ENCODE data around the gene PRR16. TPM values are rescaled to one million over a fixed set of nuclear protein-coding genes. Genes with fewer than 3 reads are reported as not detected.

Gene PRR16
- total RNA-seq, 2 experiments from 2014 or later: not detected

DNA sequence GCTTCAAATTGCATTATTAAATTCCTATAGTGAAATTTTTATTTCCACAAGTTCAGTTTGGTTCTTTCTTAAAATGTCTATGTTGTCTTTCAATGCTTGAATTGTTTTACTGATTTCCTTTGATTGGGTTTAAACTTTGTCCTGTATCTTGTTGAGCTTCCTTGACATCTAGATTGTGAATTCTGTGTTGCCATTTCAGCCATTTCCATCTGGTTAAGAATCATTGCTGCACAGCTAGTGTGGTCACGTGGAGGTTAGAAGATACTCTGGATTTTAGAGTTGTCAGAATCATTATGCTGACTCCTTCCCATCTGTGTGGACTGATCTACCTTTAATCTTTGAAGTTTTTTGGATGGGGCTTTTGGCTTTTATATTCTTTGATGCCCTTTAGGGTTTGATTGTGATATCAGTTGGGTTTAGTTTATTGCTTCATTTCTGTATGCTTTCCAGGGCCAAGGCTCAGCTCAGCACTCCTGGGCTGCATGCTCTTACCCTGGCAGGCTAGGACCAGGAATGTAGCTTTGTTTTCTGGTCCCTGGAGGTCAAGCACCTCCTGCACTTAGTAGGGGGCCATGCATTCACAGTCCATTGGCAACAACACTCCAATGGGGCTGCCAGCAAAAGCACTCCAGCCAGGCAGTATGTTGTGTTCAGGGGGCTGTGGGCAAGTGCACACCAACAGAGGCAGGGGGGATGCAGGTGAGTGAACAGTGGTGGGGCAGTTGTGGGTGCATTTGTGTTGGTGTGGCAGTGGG, 141.4 kb downstream of the PRR16 start:
- H3K27me3 Mint-ChIP-seq (ENCODE audit: low read depth): no peaks in the 10 kb centered on the region
- H3K4me3 Mint-ChIP-seq: no peak overlapping the region
- CTCF ChIA-PET: no interaction called here
- ATAC-seq (no peak), DNase-seq (no peak)
- no peak overlapping the region for H3K27ac Mint-ChIP-seq
- H3K4me1 Mint-ChIP-seq (ENCODE audit: low read depth): no peaks in the 10 kb centered on the region
- H3K36me3 Mint-ChIP-seq (ENCODE audit: low read depth): no peaks in the 10 kb centered on the region
- no peaks in the 10 kb centered on the region for H3K9me3 Mint-ChIP-seq (ENCODE audit: insufficient read depth)
- POLR2A ChIA-PET: no interaction called here

DNA sequence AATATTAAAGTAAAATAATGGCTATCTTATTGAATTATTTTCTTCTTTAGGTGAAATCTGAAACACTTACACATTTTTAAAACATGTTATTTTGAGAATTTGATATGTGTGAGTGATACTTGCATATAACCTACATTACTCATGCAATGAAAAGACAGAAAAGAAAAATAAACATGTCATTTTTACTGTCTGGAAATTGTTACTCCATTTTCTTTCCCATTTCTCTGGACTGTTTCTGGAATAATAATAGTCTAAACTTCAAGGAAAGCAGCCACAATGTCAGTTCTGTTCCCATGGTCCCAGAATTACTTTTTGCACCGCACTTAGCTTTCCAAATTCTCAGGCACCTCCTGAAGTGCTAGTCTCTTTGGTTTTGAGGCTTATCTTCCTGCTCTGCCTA, 145.5 kb downstream of the PRR16 start:
- no peak overlapping the region for H3K4me3 Mint-ChIP-seq
- ChIA-PET CTCF (no interaction called here), POLR2A (no interaction called here)
- ATAC-seq (no peak), DNase-seq (no peak)
- no peaks in the 10 kb centered on the region for H3K36me3 Mint-ChIP-seq (ENCODE audit: low read depth)
- H3K4me1 Mint-ChIP-seq (ENCODE audit: low read depth): no peaks in the 10 kb centered on the region
- no peaks in the 10 kb centered on the region for H3K9me3 Mint-ChIP-seq (ENCODE audit: insufficient read depth)
- no peaks in the 10 kb centered on the region for H3K27me3 Mint-ChIP-seq (ENCODE audit: low read depth)
- no peak overlapping the region for H3K27ac Mint-ChIP-seq

DNA sequence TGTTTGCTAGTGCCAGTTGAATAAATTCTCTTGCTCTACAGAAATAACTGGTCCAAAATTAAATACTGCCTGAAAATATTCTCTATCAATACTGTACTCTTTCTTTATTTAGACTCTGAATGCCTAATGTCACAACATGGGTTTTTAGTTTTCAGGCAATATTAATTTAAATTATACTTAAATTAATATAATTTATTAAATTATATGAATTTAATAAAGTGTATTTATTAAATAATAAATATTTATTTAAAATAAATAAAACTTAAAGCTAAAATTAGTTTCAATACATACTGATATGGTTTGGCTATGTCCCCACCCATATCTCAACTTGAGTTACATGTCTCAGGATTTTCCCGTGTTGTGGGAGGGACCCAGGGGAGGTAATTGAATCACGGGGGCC, 146.0 kb downstream of the PRR16 start:
- no peaks in the 10 kb centered on the region for H3K4me1 Mint-ChIP-seq (ENCODE audit: low read depth)
- no peaks in the 10 kb centered on the region for H3K27me3 Mint-ChIP-seq (ENCODE audit: low read depth)
- ChIA-PET POLR2A (no interaction called here), CTCF (no interaction called here)
- ATAC-seq (no peak), DNase-seq (no peak)
- no peak overlapping the region for H3K27ac Mint-ChIP-seq
- H3K9me3 Mint-ChIP-seq (ENCODE audit: insufficient read depth): no peaks in the 10 kb centered on the region
- no peak overlapping the region for H3K4me3 Mint-ChIP-seq
- no peaks in the 10 kb centered on the region for H3K36me3 Mint-ChIP-seq (ENCODE audit: low read depth)

DNA sequence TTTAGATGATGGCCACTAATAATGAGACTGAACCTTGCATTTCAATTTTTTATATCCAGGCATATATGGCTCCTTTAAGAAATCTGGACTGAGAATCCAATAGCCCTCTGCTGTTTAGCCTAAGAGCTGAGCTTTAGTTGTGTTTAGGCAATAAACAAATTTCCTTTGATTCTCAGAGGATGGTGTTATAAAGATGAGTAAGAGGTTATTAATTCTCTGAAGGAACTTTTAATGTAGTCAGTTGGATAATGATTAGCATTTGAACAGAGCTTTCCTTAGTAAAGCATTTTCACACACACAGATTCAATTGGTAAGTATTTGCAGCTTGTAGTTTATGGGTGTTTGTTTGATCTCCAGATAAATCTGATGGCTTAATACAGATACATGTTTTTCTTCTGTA, 149.6 kb downstream of the PRR16 start:
- no peak overlapping the region for H3K4me3 Mint-ChIP-seq
- ATAC-seq (no peak), DNase-seq (no peak)
- H3K27ac Mint-ChIP-seq: no peak overlapping the region
- no peaks in the 10 kb centered on the region for H3K27me3 Mint-ChIP-seq (ENCODE audit: low read depth)
- no peaks in the 10 kb centered on the region for H3K36me3 Mint-ChIP-seq (ENCODE audit: low read depth)
- ChIA-PET POLR2A (no interaction called here), CTCF (no interaction called here)
- no peaks in the 10 kb centered on the region for H3K9me3 Mint-ChIP-seq (ENCODE audit: insufficient read depth)
- no peaks in the 10 kb centered on the region for H3K4me1 Mint-ChIP-seq (ENCODE audit: low read depth)

DNA sequence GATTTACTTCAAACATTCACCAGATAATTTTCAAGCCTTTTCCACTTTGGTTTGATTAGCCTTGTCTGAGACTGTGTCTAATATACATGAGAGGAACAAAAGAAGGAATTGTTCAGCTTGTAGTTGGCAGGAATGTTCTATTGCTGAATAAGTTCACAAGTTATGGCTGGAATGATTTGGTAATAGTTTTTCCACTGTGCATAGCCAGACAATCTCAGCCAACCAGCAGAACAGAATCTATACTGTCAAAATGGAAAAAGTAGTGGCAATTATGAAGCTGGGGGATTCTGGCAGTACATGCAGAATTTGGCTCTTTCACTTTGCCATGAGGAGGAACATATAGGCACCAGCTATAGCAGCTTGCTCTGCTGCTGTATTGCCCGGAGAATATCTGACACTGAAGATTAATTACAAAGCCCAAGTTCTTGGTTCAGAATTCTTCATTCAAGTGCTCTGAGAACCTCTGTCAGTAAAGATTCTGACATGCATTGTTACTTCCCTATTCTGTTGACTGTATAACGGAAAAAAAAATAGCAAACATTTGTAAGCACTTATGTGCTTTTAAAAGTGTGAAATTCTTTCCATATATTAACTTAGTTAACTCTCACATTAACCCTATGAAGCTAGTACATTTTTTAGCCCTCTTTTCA, 150.6 kb downstream of the PRR16 start:
- CTCF ChIA-PET: no interaction called here
- POLR2A ChIA-PET: no interaction called here

DNA sequence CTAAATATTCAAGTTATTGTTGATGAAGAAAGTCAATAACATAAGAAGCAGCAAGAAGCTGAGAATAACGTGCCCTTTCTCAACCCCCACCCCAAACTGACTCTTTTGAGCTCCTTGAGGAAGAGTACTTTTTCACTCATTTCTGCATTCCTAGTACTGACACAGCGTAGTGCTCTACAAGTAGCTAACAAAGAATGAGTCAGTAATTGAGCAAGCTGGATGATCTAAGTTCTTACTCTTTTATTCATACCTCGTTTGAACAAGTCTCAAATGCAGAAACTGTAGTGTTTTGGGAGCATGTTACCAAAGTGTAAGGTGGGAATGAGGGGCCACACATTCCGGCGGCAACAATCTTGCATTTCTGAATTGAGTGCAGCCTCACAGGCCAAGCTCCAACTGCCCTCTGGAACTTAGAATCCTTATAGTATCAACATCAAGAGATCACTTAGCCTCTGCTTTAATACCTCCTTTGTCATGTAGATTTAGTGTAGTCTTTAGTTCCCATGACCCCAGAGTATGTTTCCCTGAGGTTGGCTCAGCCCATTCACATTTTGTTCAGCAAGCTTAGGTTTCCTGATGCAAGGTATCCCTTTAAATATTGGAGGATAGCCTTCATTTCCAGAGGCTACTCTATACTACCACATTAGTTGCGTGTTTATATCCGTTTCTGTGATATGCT, 152.0 kb downstream of the PRR16 start:
- Mint-ChIP-seq H3K4me3 (no peak overlapping the region), H3K27ac (no peak overlapping the region), H3K4me1 (ENCODE audit: low read depth) (no peaks in the 10 kb centered on the region), H3K27me3 (ENCODE audit: low read depth) (no peaks in the 10 kb centered on the region), H3K36me3 (ENCODE audit: low read depth) (no peaks in the 10 kb centered on the region), H3K9me3 (ENCODE audit: insufficient read depth) (no peaks in the 10 kb centered on the region)
- DNase-seq (no peak), ATAC-seq (no peak)
- ChIA-PET POLR2A (no interaction called here), CTCF (no interaction called here)

More for the DNA sequence above, 150.6 kb downstream of the PRR16 start:
- no peak for DNase-seq
- Mint-ChIP-seq H3K27me3 (ENCODE audit: low read depth) (no peaks in the 10 kb centered on the region), H3K4me1 (ENCODE audit: low read depth) (no peaks in the 10 kb centered on the region), H3K4me3 (no peak overlapping the region), H3K9me3 (ENCODE audit: insufficient read depth) (no peaks in the 10 kb centered on the region), H3K36me3 (ENCODE audit: low read depth) (no peaks in the 10 kb centered on the region), H3K27ac (no peak overlapping the region)
- no peak for ATAC-seq

DNA sequence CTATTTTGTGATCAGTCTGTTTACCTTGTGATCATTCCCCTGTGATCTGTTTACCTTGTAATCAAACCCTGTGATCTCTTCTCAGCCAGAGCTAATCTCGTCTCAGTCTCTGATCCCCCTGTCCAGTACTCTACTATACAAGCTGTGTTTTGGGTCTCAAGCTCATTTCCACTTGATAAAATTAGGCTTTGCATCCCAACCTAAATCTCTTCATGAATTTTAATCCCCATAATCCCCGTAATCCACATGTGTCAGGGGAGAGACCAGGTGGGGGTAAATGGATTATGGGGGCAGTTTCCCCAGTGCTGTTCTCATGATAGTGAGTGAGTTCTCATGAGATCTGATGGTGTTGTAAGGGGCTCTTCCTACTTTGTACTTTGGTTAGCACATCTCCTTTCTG, 157.2 kb downstream of the PRR16 start:
- ATAC-seq: no peak

DNA sequence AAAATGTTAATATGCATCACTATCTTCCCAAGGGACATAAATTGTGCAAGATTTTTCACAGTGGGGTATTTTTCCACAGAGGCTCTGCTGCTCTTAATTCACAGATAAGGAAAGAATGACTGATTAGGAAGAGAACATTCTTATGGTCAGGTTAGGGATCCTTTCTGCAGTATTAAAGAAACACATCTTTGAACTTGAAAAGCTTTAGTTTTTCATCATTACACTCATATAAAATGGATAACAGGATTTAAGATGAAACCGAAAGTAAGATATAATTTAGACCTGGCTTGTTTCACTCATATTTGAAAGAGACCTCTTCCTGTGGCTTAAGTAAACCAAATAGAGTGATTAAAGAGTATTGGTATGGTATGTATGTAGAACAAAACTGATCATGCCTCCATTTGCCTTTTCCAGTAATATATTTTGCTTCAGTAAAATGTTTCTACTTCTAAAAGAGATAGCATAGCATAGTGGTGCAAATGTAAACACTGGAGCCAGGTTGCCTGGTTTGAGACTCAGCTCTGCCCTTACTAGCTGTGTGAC, 160.0 kb downstream of the PRR16 start:
- CTCF ChIA-PET: no interaction called here
- Mint-ChIP-seq H3K27ac (no peak overlapping the region), H3K36me3 (ENCODE audit: low read depth) (no peaks in the 10 kb centered on the region), H3K4me1 (ENCODE audit: low read depth) (no peaks in the 10 kb centered on the region), H3K27me3 (ENCODE audit: low read depth) (no peaks in the 10 kb centered on the region), H3K4me3 (no peak overlapping the region), H3K9me3 (ENCODE audit: insufficient read depth) (no peaks in the 10 kb centered on the region)
- POLR2A ChIA-PET: no interaction called here
- no peak for ATAC-seq
- no peak for DNase-seq

More for the DNA sequence above, 157.2 kb downstream of the PRR16 start:
- no peak overlapping the region for H3K27ac Mint-ChIP-seq
- H3K27me3 Mint-ChIP-seq (ENCODE audit: low read depth): no peaks in the 10 kb centered on the region
- H3K36me3 Mint-ChIP-seq (ENCODE audit: low read depth): no peaks in the 10 kb centered on the region
- ChIA-PET CTCF (no interaction called here), POLR2A (no interaction called here)
- DNase-seq: no peak
- no peaks in the 10 kb centered on the region for H3K9me3 Mint-ChIP-seq (ENCODE audit: insufficient read depth)
- no peaks in the 10 kb centered on the region for H3K4me1 Mint-ChIP-seq (ENCODE audit: low read depth)
- no peak overlapping the region for H3K4me3 Mint-ChIP-seq

DNA sequence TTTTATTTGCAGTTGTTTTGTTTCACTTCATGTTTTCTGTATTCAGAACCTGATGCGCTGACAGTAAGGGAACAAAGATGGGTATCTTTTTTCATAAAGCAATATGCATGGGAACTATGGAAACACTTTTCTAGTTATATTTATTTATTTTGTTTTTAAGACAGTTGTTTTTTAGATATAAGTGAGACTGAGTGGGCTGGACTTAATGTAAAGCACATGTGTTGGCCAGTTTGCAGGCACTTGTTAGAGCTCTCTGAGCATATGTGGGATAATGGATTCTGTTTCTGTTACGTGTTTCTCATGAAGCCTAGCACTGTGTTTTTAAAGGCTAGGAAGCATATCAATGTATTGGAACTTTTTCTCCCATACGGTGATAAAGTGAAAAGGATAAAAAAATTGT, 164.1 kb downstream of the PRR16 start:
- H3K4me3 Mint-ChIP-seq: no peak overlapping the region
- H3K4me1 Mint-ChIP-seq (ENCODE audit: low read depth): no peaks in the 10 kb centered on the region
- H3K27me3 Mint-ChIP-seq (ENCODE audit: low read depth): no peaks in the 10 kb centered on the region
- ATAC-seq (no peak), DNase-seq (no peak)
- CTCF ChIA-PET: no interaction called here
- no peak overlapping the region for H3K27ac Mint-ChIP-seq
- H3K9me3 Mint-ChIP-seq (ENCODE audit: insufficient read depth): peaks cover 4% of the 10 kb centered on the region
- H3K36me3 Mint-ChIP-seq (ENCODE audit: low read depth): no peaks in the 10 kb centered on the region
- POLR2A ChIA-PET: no interaction called here

DNA sequence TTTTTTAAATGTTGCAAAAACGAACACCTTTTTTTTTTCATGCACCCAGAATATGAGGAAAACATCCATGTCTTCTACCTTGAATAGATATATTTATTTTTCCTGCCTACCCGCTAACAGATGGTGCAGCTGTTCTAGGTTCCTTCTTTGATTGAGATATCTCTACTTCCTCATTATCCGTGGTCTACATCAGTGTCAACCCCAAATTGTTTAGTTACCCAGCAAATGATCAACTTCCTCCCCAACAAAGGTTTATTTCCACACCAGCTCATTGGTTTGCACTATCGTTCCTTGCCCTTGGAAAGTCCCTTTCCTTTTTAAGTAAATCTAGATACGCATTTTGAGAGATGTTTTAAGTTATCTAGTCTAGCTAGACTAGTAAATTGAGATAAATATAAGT, 166.4 kb downstream of the PRR16 start:
- no peaks in the 10 kb centered on the region for H3K4me1 Mint-ChIP-seq (ENCODE audit: low read depth)
- no peak overlapping the region for H3K4me3 Mint-ChIP-seq
- DNase-seq: no peak
- no peaks in the 10 kb centered on the region for H3K27me3 Mint-ChIP-seq (ENCODE audit: low read depth)
- POLR2A ChIA-PET: no interaction called here
- no peak overlapping the region for H3K27ac Mint-ChIP-seq
- peaks cover 4% of the 10 kb centered on the region for H3K9me3 Mint-ChIP-seq (ENCODE audit: insufficient read depth)
- CTCF ChIA-PET: no interaction called here
- no peak for ATAC-seq
- H3K36me3 Mint-ChIP-seq (ENCODE audit: low read depth): no peaks in the 10 kb centered on the region

DNA sequence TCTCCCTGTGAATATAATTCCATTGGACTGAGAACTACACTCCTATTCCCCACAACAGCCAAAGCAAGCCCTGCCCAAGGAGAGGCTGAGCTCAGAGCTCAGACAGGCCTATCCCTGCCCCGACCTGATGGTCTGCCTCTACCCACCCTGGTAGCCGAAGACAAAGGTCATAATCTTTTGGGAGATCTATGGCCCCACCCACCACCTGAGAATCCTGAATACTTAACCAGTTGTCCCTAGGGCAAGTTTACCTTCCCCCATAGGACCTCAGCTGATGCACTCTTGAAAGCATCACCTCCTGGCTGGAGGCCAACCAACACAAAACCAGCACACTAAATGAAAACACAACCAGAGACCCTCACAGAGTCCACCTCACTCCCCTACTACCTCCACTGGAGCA, 167.5 kb downstream of the PRR16 start:
- Mint-ChIP-seq H3K9me3 (ENCODE audit: insufficient read depth) (peaks cover 9% of the 10 kb centered on the region), H3K4me3 (no peak overlapping the region), H3K4me1 (ENCODE audit: low read depth) (no peaks in the 10 kb centered on the region), H3K27ac (no peak overlapping the region), H3K27me3 (ENCODE audit: low read depth) (no peaks in the 10 kb centered on the region), H3K36me3 (ENCODE audit: low read depth) (no peaks in the 10 kb centered on the region)
- CTCF ChIA-PET: no interaction called here
- POLR2A ChIA-PET: no interaction called here
- ATAC-seq: no peak
- DNase-seq: no peak

DNA sequence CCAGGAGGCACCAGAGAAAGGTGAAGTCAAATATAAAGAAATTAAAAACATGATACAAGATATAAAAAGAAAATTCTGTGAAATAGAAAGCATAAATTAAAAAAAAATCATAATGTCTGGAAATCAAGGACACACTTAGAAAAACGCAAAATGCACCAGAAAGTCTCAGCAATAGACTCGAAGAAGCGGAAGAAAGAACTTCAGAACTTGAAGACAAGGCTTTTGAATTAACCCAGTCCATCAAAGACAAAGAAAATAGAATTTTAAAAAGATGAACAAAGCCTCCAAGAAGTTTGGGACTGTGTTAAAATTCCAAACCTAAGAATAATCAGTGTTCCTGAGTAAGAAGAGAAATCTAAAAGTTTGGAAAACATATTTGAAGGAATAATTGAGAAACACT, 168.3 kb downstream of the PRR16 start:
- no peaks in the 10 kb centered on the region for H3K4me1 Mint-ChIP-seq (ENCODE audit: low read depth)
- POLR2A ChIA-PET: no interaction called here
- CTCF ChIA-PET: no interaction called here
- ATAC-seq (no peak), DNase-seq (no peak)
- no peak overlapping the region for H3K27ac Mint-ChIP-seq
- peaks cover 11% of the 10 kb centered on the region for H3K9me3 Mint-ChIP-seq (ENCODE audit: insufficient read depth)
- H3K36me3 Mint-ChIP-seq (ENCODE audit: low read depth): no peaks in the 10 kb centered on the region
- H3K27me3 Mint-ChIP-seq (ENCODE audit: low read depth): no peaks in the 10 kb centered on the region
- H3K4me3 Mint-ChIP-seq: no peak overlapping the region
